Heart left ventricle (tissue), 13 donors: Measurements from ENCODE around the gene MBD3L2.
"Not testable (repeated sequence)": the region's sequence is repeated elsewhere in the genome, so short reads cannot be mapped to it uniquely, and the experiment has no call there.

Experiments
- CTCF ChIP-seq, 12 donors: fragments of 200-600 bp; sonication (generic) in 4 of 12; IDR thresholded peaks; one replicate each; pipeline versions ENCODE4 v1.5.0 to v1.8.0; 2018 to 2022; ENCODE audit warnings: antibody characterized with exemption in 12 of 12, mild to moderate bottlenecking in 5 of 12
- POLR2A ChIP-seq, 2 donors: fragments of 450-650 bp; IDR thresholded peaks; one replicate each; pipeline ENCODE4 v1.6.1; 2017; ENCODE audit warnings: antibody characterized with exemption in 2 of 2, mild to moderate bottlenecking in 2 of 2, moderate library complexity in 2 of 2
- donor health status: ischemic (EF 13 %, LVEDD 7.1; RV severe dilation, severe dysfunction).
- donor health status: DM: no; HTN: yes; CAD: no.
- donor health status: DM: no; HTN: no; CAD: no.
- donor health status: ischemic (EF 25% LVEDD 6.9; RV normal size, moderate dysfunction).
- donor health status: ischemic (EF 25% LVEDD 5.7; RV mildly dilated, moderate dysfunction).
- donor health status: ischemic (EF 35%, LVEDD 5.7; RV mildly dilated, moderate dysfunction).
- donor health status: nonischemic (EF 11% LVEDD 7.7; RV severe dilation, severe dysfunction).
- donor health status: DM: yes; HTN: yes; CAD: no.
- donor health status: PGD.
- donor health status: ischemic (EF 29% LVEDD 5.4; RV normal size, mild dysfunction).
- donor health status: nonischemic (EF 23%, LVEDD 6.1; RV moderate dilation, normal function).

GRCh38 chr19:7055679-7056078 is 6.6 kb downstream of the MBD3L2 start:
- TF ChIP-seq CTCF, POLR2A (IDR thresholded peaks at IDR 0.05): not testable (repeated sequence)
